Ovary (tissue), 3 donors: ENCODE results near the gene SEMA4D.

Source experiments
- EP300 ChIP-seq: sonication (generic); formaldehyde crosslinking; IDR thresholded peaks from one replicate; pipeline ENCODE4 v1.6.1; 2017; ENCODE audit warnings: antibody characterized with exemption
- POLR2A ChIP-seq: fragments of 450-650 bp; IDR thresholded peaks from one replicate; pipeline ENCODE4 v1.6.1; 2017; ENCODE audit warnings: antibody characterized with exemption, mild to moderate bottlenecking, moderate library complexity
- TF ChIP-seq, protein P1 (sequence below), 3 donors: fragments of 450-650 bp in 2 of 3; fragments of 200-600 bp in 1 of 3; IDR thresholded peaks; one replicate each; pipeline versions ENCODE4 v1.5.1 to v1.8.0; 2016 to 2022; ENCODE audit warnings: antibody characterized with exemption in 3 of 3, mild to moderate bottlenecking in 1 of 3
- donor health status: DM: no; HTN: no; CAD: no.

DNA sequence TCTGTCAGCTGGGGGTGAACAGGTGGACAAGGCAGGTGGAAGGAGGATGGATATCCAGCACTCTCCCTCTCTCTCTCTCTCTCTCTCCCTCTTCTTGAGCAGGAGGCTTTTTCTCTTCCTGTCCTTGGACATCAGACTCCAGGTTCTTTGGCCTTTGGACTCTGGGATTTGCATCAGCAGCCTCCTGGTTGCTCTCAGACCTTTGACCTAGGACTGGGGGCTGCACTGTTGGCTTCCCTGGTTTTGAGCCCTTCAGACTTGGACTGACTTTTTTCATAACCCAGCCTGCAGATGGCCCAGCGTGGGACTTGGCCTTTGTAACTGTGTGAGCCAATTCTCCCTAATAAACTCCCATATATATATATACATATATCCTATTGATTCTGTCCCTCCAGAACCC, 35.0 kb upstream of the SEMA4D start:
- TF ChIP-seq, protein P1, sequence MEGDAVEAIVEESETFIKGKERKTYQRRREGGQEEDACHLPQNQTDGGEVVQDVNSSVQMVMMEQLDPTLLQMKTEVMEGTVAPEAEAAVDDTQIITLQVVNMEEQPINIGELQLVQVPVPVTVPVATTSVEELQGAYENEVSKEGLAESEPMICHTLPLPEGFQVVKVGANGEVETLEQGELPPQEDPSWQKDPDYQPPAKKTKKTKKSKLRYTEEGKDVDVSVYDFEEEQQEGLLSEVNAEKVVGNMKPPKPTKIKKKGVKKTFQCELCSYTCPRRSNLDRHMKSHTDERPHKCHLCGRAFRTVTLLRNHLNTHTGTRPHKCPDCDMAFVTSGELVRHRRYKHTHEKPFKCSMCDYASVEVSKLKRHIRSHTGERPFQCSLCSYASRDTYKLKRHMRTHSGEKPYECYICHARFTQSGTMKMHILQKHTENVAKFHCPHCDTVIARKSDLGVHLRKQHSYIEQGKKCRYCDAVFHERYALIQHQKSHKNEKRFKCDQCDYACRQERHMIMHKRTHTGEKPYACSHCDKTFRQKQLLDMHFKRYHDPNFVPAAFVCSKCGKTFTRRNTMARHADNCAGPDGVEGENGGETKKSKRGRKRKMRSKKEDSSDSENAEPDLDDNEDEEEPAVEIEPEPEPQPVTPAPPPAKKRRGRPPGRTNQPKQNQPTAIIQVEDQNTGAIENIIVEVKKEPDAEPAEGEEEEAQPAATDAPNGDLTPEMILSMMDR (IDR thresholded peaks at IDR 0.05): no peak
- TF ChIP-seq POLR2A: no peak
- no peak for TF ChIP-seq EP300
